Liver (tissue), 9 donors: ENCODE data around the gene LITAFD. TPM values are rescaled to one million over a fixed set of nuclear protein-coding genes. Genes with fewer than 3 reads are reported as not detected.
"Not testable (repeated sequence)": the region's sequence is repeated elsewhere in the genome, so short reads cannot be mapped to it uniquely, and the experiment has no call there.

Experiments used
- DNase-seq: peaks from one replicate; pipeline ENCODE4 v3.0.0-alpha.2; 2017; ENCODE audit warnings: low spot score
- H3K27ac ChIP-seq, 2 donors: one replicate each; pipeline ENCODE4 v1.7.0; 2013; ENCODE audit warnings: inconsistent platforms in 2 of 2, low read length in 2 of 2, control low read depth in 1 of 2, low read depth in 1 of 2, mild to moderate bottlenecking in 1 of 2
- H3K27me3 ChIP-seq, 4 donors: one replicate each; pipeline versions ENCODE4 v1.6.1 to v1.7.0; 2013; ENCODE audit warnings: low read length in 3 of 4, inconsistent platforms in 1 of 4, mild to moderate bottlenecking in 1 of 4, moderate library complexity in 1 of 4; ENCODE audit not compliant: control insufficient read depth in 4 of 4, insufficient read depth in 4 of 4
- H3K36me3 ChIP-seq, 4 donors: one replicate each; pipeline versions ENCODE4 v1.6.1 to v1.7.0; 2013; ENCODE audit warnings: low read length in 3 of 4, mild to moderate bottlenecking in 3 of 4, low read depth in 1 of 4, moderate library complexity in 1 of 4; ENCODE audit not compliant: control insufficient read depth in 4 of 4, insufficient read depth in 3 of 4
- H3K4me1 ChIP-seq, 4 donors: one replicate each; pipeline versions ENCODE4 v1.6.1 to v1.7.0; 2013; ENCODE audit warnings: low read length in 3 of 4, mild to moderate bottlenecking in 3 of 4, moderate library complexity in 1 of 4; ENCODE audit not compliant: control insufficient read depth in 4 of 4, insufficient read depth in 4 of 4
- H3K4me3 ChIP-seq, 3 donors: one replicate each; pipeline versions ENCODE4 v1.6.1 to v1.7.0; 2013; ENCODE audit warnings: low read length in 3 of 3, control low read depth in 1 of 3, low read depth in 1 of 3, mild to moderate bottlenecking in 1 of 3
- H3K9ac ChIP-seq, 2 donors: one replicate each; pipeline ENCODE4 v1.7.0; 2013; ENCODE audit warnings: low read length in 2 of 2, mild to moderate bottlenecking in 2 of 2, moderate library complexity in 2 of 2, control low read depth in 1 of 2, low read depth in 1 of 2
- H3K9me3 ChIP-seq, 4 donors: one replicate each; pipeline versions ENCODE4 v1.6.1 to v1.7.0; 2013; ENCODE audit warnings: low read length in 3 of 4; ENCODE audit not compliant: control insufficient read depth in 4 of 4
- ATF3 ChIP-seq: IDR thresholded peaks from 2 replicates; pipeline ENCODE4 v1.6.1; 2016; ENCODE audit warnings: antibody characterized with exemption
- CTCF ChIP-seq: fragments of 150-350 bp; IDR thresholded peaks from 2 replicates; pipeline ENCODE4 v1.5.1; 2017; ENCODE audit warnings: improper control_type of control experiment, low read depth, low read length; ENCODE audit not compliant: missing input control
- EGR1 ChIP-seq, 2 donors: IDR thresholded peaks; 2 replicates each; pipeline ENCODE4 v1.6.1; 2016 to 2018; ENCODE audit warnings: antibody characterized with exemption in 2 of 2, low read depth in 2 of 2
- HNF4A ChIP-seq, 2 donors: conservative IDR thresholded peaks; 2 replicates each; pipeline ENCODE4 v1.6.1; 2016; ENCODE audit warnings: antibody characterized with exemption in 2 of 2, mild to moderate bottlenecking in 2 of 2
- HNF4G ChIP-seq: IDR thresholded peaks from 2 replicates; pipeline ENCODE4 v1.6.1; 2016; ENCODE audit warnings: antibody characterized with exemption
- JUND ChIP-seq, 2 donors: IDR thresholded peaks; 2 replicates each; pipeline ENCODE4 v1.6.1; 2016; ENCODE audit warnings: antibody characterized with exemption in 2 of 2
- MAX ChIP-seq: IDR thresholded peaks from 2 replicates; pipeline ENCODE4 v1.6.1; 2016; ENCODE audit warnings: antibody characterized with exemption
- RAD21 ChIP-seq, 2 donors: IDR thresholded peaks; 2 replicates each; pipeline ENCODE4 v1.6.1; 2016; ENCODE audit warnings: antibody characterized with exemption in 2 of 2, mild to moderate bottlenecking in 2 of 2
- RXRA ChIP-seq, 2 donors: IDR thresholded peaks; 2 replicates each; pipeline ENCODE4 v1.6.1; 2017 to 2018; ENCODE audit warnings: antibody characterized with exemption in 2 of 2, mild to moderate bottlenecking in 1 of 2
- SP1 ChIP-seq: IDR thresholded peaks from 2 replicates; pipeline ENCODE4 v1.6.1; 2018; ENCODE audit warnings: antibody characterized with exemption, mild to moderate bottlenecking
- TAF1 ChIP-seq: conservative IDR thresholded peaks from 2 replicates; pipeline ENCODE4 v1.6.1; 2016; ENCODE audit warnings: antibody characterized with exemption, mild to moderate bottlenecking
- YY1 ChIP-seq: IDR thresholded peaks from 2 replicates; pipeline ENCODE4 v1.6.1; 2016; ENCODE audit warnings: antibody characterized with exemption, mild to moderate bottlenecking
- ZBTB33 ChIP-seq: IDR thresholded peaks from 2 replicates; pipeline ENCODE4 v1.6.1; 2016; ENCODE audit warnings: antibody characterized with exemption
- WGBS: extraction: QIAGEN DNeasy Blood & Tissue Kit; methylation state at CpG from one replicate; pipeline ENCODE4 v1.1.7; 2013; 5-methylcytosine and 5-hydroxymethylcytosine counted together
- polyA plus RNA-seq, 2 donors: library from polyadenylated mRNA; stranded (reverse) in 1 of 2; unstranded in 1 of 2; fragments of 200-250 nt in 1 of 2; fragments of >200 nt in 1 of 2; fragmentation: Nextera tagmentation in 1 of 2; extraction: Ambion mirVana in 1 of 2; gene quantifications; one replicate each; pipeline versions ENCODE4 v1.2.1 to v1.2.3, GENCODE V29; 2013 to 2015
- total RNA-seq, 2 donors: library from RNA; depleted of rRNA; stranded (reverse); fragments of >200 nt; gene quantifications; one replicate each; pipeline ENCODE4 v1.2.3, GENCODE V29; 2014
- donor health status: healthy.
- donor health status: healthy.
- donor health status: healthy.
- donor health status: healthy.
- donor health status: healthy.

Gene LITAFD
- total and polyA plus RNA-seq, 4 donors, result not detected

GRCh38 chr16:8869212-8869987, 12.8 kb upstream of the LITAFD start:
- Histone ChIP-seq H3K9ac (peak overlapping the region; percentile 2 to 60), H3K27ac (peak overlapping the region; percentile 44 to 85), H3K27me3 (no peaks in the 10 kb centered on the region), H3K4me3 (peak overlapping the region; percentile 6 to 71 (median 49)), H3K4me1 (peaks cover 22 to 50% (median 37%) of the 10 kb centered on the region in 4 donors), H3K36me3 (no peaks in the 10 kb centered on the region), H3K9me3 (no peaks in the 10 kb centered on the region)
- WGBS, result 36% methylated on average over 37 of the region's 37 CpGs
- TF ChIP-seq HNF4G (no peak), CTCF (peak; percentile 9), EGR1 (IDR thresholded peaks at IDR 0.05; ENCODE audit: low read depth in 2 of 2) (peak in 1 of 2 donors; percentile 8)
- DNase-seq, result no peak

GRCh38 chr16:8869988-8870241, 12.2 kb upstream of the LITAFD start:
- not testable (repeated sequence) for H3K4me3 ChIP-seq, DNase-seq, H3K9me3 ChIP-seq, H3K9ac ChIP-seq, H3K36me3 ChIP-seq, H3K27me3 ChIP-seq
- Histone ChIP-seq H3K27ac (peak overlapping the region in 1 of 2 donors; percentile 85), H3K4me1 (peaks cover 17 to 45% (median 32%) of the 10 kb centered on the region in 4 donors)
- WGBS, result 97% methylated on average over 10 of the region's 10 CpGs

GRCh38 chr16:8872071-8872470, 10.1 kb upstream of the LITAFD start:
- H3K9me3 ChIP-seq, result no peaks in the 10 kb centered on the region
- no peak overlapping the region for H3K9ac ChIP-seq
- H3K4me1 ChIP-seq, result peaks cover 5 to 28% (median 15%) of the 10 kb centered on the region in 4 donors
- DNase-seq, result no peak
- H3K4me3 ChIP-seq, result no peak overlapping the region
- H3K27me3 ChIP-seq, result no peaks in the 10 kb centered on the region
- no peaks in the 10 kb centered on the region for H3K36me3 ChIP-seq
- H3K27ac ChIP-seq, result peak overlapping the region; percentile 69 to 75
- 48% methylated on average over 5 of the region's 5 CpGs for WGBS
- peak in 1 of 2 donors; percentile 18 for TF ChIP-seq EGR1 (IDR thresholded peaks at IDR 0.05; ENCODE audit: low read depth in 2 of 2)
- TF ChIP-seq MAX, result peak; percentile 25
- TF ChIP-seq HNF4A (conservative IDR thresholded peaks at IDR 0.05), result peak; percentile 84 to 88
- peak; percentile 89 for TF ChIP-seq SP1
- TF ChIP-seq TAF1, result no peak
- no peak for TF ChIP-seq YY1
- no peak for TF ChIP-seq ZBTB33
- TF ChIP-seq JUND (IDR thresholded peaks at IDR 0.05), result peak in 1 of 2 donors; percentile 51
- peak; percentile 77 to 79 for TF ChIP-seq RXRA (IDR thresholded peaks at IDR 0.05)
- TF ChIP-seq HNF4G, result peak; percentile 70
- peak in 1 of 2 donors; percentile 39 for TF ChIP-seq RAD21 (IDR thresholded peaks at IDR 0.05)
- TF ChIP-seq ATF3, result no peak
